H1 (cell line): ENCODE data around the gene EHD2. TPM values are rescaled to one million over a fixed set of nuclear protein-coding genes. Genes with fewer than 3 reads are reported as not detected.

Source experiments
- CTCF ChIA-PET: fragments of 300-600 bp; sonication (Branson Sonifier 250); formaldehyde crosslinking; loops from one replicate; lab custom pipeline; 2021; ENCODE audit not compliant: partially characterized antibody; lab: Charles Lee
- POLR2A ChIA-PET: fragments of 300-600 bp; sonication (Branson Sonifier 250); formaldehyde crosslinking; loops from one replicate; lab custom pipeline; 2021; ENCODE audit warnings: inconsistent platforms; ENCODE audit not compliant: partially characterized antibody; lab: Charles Lee
- DNase-seq, 2 experiments: peaks; one replicate each; pipeline versions ENCODE4 v3.0.0 to v3.0.0-alpha.2; 2010 to 2022; ENCODE audit warnings: low spot score in 2 of 2, low read depth in 1 of 2, mixed read lengths in 1 of 2
- FAIRE-seq: peaks from 2 replicates; lab custom pipeline; 2011; peaks lifted over from hg19 to GRCh38; lab: Jason Lieb, UNC
- H2AFZ ChIP-seq: 2 replicates; pipeline ENCODE4 v1.8.1; 2012; ENCODE audit warnings: low read length, inconsistent platforms
- H2AK5ac ChIP-seq: 2 replicates; pipeline ENCODE4 v1.6.1; 2013; ENCODE audit warnings: low read depth, low read length
- H2BK120ac ChIP-seq: replicated peaks from 2 replicates; pipeline ENCODE3; 2013; ENCODE audit warnings: low read depth, low read length, inconsistent platforms
- H2BK12ac ChIP-seq: 2 replicates; pipeline ENCODE4 v1.6.1; 2013; ENCODE audit warnings: low read depth, low read length
- H2BK15ac ChIP-seq: 2 replicates; pipeline ENCODE4 v1.6.1; 2013; ENCODE audit warnings: low read length
- H2BK20ac ChIP-seq: 2 replicates; pipeline ENCODE4 v1.6.1; 2013; ENCODE audit warnings: low read length
- H2BK5ac ChIP-seq: 2 replicates; pipeline ENCODE4 v1.6.1; 2013; ENCODE audit warnings: low read depth, low read length
- H3K14ac ChIP-seq: 2 replicates; pipeline ENCODE4 v1.6.1; 2013; ENCODE audit warnings: inconsistent platforms; ENCODE audit not compliant: insufficient read length
- H3K18ac ChIP-seq: 2 replicates; pipeline ENCODE4 v1.6.1; 2013; ENCODE audit warnings: low read length; ENCODE audit errors: extremely low read depth
- H3K23ac ChIP-seq: 2 replicates; pipeline ENCODE4 v1.6.1; 2013; ENCODE audit warnings: inconsistent platforms; ENCODE audit not compliant: insufficient read length
- H3K23me2 ChIP-seq: 2 replicates; pipeline ENCODE4 v1.6.1; 2013; ENCODE audit warnings: low read depth, low read length
- H3K27ac ChIP-seq: 2 replicates; pipeline ENCODE4 v1.6.1; 2011; ENCODE audit warnings: low read depth, low read length, inconsistent platforms
- H3K27me3 ChIP-seq, 4 experiments: replicated peaks in 1 of 4; 1 replicate in 1 of 4; 2 replicates in 3 of 4; pipeline versions ENCODE4 v1.6.1 to v1.8.1; 2011 to 2013; ENCODE audit warnings: low read length in 3 of 4, mild to moderate bottlenecking in 3 of 4, inconsistent platforms in 2 of 4, mixed read lengths in 2 of 4, moderate library complexity in 1 of 4; ENCODE audit not compliant: control insufficient read depth in 3 of 4, insufficient read depth in 3 of 4; ENCODE audit errors: extremely low read depth in 1 of 4
- H3K36me3 ChIP-seq, 4 experiments: 2 replicates each; pipeline versions ENCODE4 v1.6.1 to v1.8.1; 2011 to 2013; ENCODE audit warnings: mild to moderate bottlenecking in 4 of 4, low read length in 3 of 4, moderate library complexity in 2 of 4, control low read depth in 1 of 4, inconsistent platforms in 1 of 4; ENCODE audit not compliant: insufficient read depth in 4 of 4, control insufficient read depth in 2 of 4
- H3K4ac ChIP-seq: replicated peaks from 2 replicates; pipeline ENCODE3; 2013; ENCODE audit warnings: low read length, low read depth, mixed read lengths, inconsistent platforms; ENCODE audit not compliant: insufficient read length
- H3K4me1 ChIP-seq, 4 experiments: replicated peaks in 1 of 4; 1 replicate in 1 of 4; 2 replicates in 3 of 4; pipeline versions ENCODE4 v1.6.1 to v1.8.1; 2011 to 2013; ENCODE audit warnings: low read length in 3 of 4, inconsistent platforms in 2 of 4, mixed read lengths in 1 of 4; ENCODE audit not compliant: insufficient read depth in 4 of 4, control insufficient read depth in 3 of 4
- H3K4me2 ChIP-seq, 2 experiments: 2 replicates each; pipeline versions ENCODE4 v1.6.1 to v1.8.1; 2011 to 2013; ENCODE audit warnings: low read depth in 2 of 2, low read length in 2 of 2, control low read depth in 1 of 2, inconsistent platforms in 1 of 2, mild to moderate bottlenecking in 1 of 2; ENCODE audit not compliant: insufficient read depth in 1 of 2
- H3K4me3 ChIP-seq, 4 experiments: fragments of 200-600, 300-600 bp in 1 of 4; sonication (generic), shearing (Covaris generic), sonication (Bioruptor Twin) in 1 of 4; 2 replicates each; pipeline versions ENCODE4 v1.5.1 to v1.8.1; 2011 to 2016; ENCODE audit warnings: low read length in 4 of 4, low read depth in 3 of 4, control low read depth in 2 of 4, inconsistent platforms in 2 of 4, mild to moderate bottlenecking in 2 of 4, mixed read lengths in 1 of 4, moderate library complexity in 1 of 4; ENCODE audit not compliant: insufficient read depth in 2 of 4; ENCODE audit errors: extremely low read depth in 1 of 4
- H3K56ac ChIP-seq: replicated peaks from 2 replicates; pipeline ENCODE3; 2013; ENCODE audit warnings: low read depth, mild to moderate bottlenecking, mixed read lengths, low read length, inconsistent platforms; ENCODE audit not compliant: insufficient read length
- H3K79me1 ChIP-seq: 2 replicates; pipeline ENCODE4 v1.6.1; 2013; ENCODE audit warnings: low read depth, low read length, control low read depth
- H3K79me2 ChIP-seq, 2 experiments: 2 replicates each; pipeline versions ENCODE4 v1.6.1 to v1.8.1; 2012 to 2013; ENCODE audit warnings: low read length in 2 of 2, mild to moderate bottlenecking in 2 of 2, inconsistent platforms in 1 of 2; ENCODE audit not compliant: insufficient read depth in 2 of 2, control insufficient read depth in 1 of 2
- H3K9ac ChIP-seq, 4 experiments: replicated peaks in 1 of 4; 1 replicate in 1 of 4; 2 replicates in 3 of 4; pipeline versions ENCODE4 v1.6.1 to v1.8.1; 2011 to 2013; ENCODE audit warnings: low read depth in 3 of 4, low read length in 3 of 4, control low read depth in 2 of 4, mild to moderate bottlenecking in 2 of 4, moderate library complexity in 2 of 4, inconsistent platforms in 1 of 4; ENCODE audit errors: extremely low read depth in 1 of 4
- H3K9me3 ChIP-seq, 2 experiments: 2 replicates each; pipeline versions ENCODE4 v1.6.1 to v1.8.1; 2012 to 2013; ENCODE audit warnings: mild to moderate bottlenecking in 2 of 2, moderate library complexity in 2 of 2, control low read depth in 1 of 2, inconsistent platforms in 1 of 2, low read depth in 1 of 2, low read length in 1 of 2, mixed read lengths in 1 of 2; ENCODE audit not compliant: insufficient read depth in 2 of 2
- H4K20me1 ChIP-seq, 2 experiments: replicated peaks in 1 of 2; 2 replicates each; pipeline versions ENCODE3 to v1.8.1; 2011 to 2013; ENCODE audit warnings: inconsistent platforms in 2 of 2, low read length in 2 of 2, mild to moderate bottlenecking in 1 of 2; ENCODE audit not compliant: insufficient read depth in 2 of 2, control insufficient read depth in 1 of 2
- H4K5ac ChIP-seq: 2 replicates; pipeline ENCODE4 v1.6.1; 2013; ENCODE audit warnings: low read length, low read depth, mixed read lengths, inconsistent platforms; ENCODE audit not compliant: insufficient read length
- H4K8ac ChIP-seq: 2 replicates; pipeline ENCODE4 v1.8.0; 2013; ENCODE audit warnings: mild to moderate bottlenecking, moderate library complexity, low read length, inconsistent platforms; ENCODE audit not compliant: insufficient read depth; ENCODE audit errors: extremely low read depth
- H4K91ac ChIP-seq: replicated peaks from 2 replicates; pipeline ENCODE3; 2013; ENCODE audit warnings: low read length, mixed read lengths, inconsistent platforms; ENCODE audit not compliant: insufficient read length
- ASH2L ChIP-seq: fragments of 200-600, 300-600 bp; sonication (generic); IDR thresholded peaks from one replicate; pipeline ENCODE4 v1.7.1; 2017; ENCODE audit warnings: low read length
- BRCA1 ChIP-seq: IDR thresholded peaks from 2 replicates; pipeline ENCODE4 v1.6.1; 2012; ENCODE audit warnings: low read depth, low read length, improper control_type of control experiment
- E2F6 ChIP-seq: IDR thresholded peaks from 2 replicates; pipeline ENCODE4 v1.6.1; 2012; ENCODE audit warnings: inconsistent platforms
- GABPA ChIP-seq: IDR thresholded peaks from 2 replicates; pipeline ENCODE4 v1.6.1; 2011; ENCODE audit warnings: mild to moderate bottlenecking, low read length, moderate library complexity, borderline replicate concordance; ENCODE audit not compliant: insufficient read depth
- KDM4A ChIP-seq: IDR thresholded peaks from one replicate; pipeline ENCODE4 v1.7.1; 2012; ENCODE audit warnings: low read depth, mild to moderate bottlenecking, moderate library complexity, low read length, inconsistent platforms; ENCODE audit not compliant: severe bottlenecking
- PHF8 ChIP-seq: fragments of 200-600 bp; sonication (generic); conservative IDR thresholded peaks from 2 replicates; pipeline ENCODE4 v1.7.1; 2012; ENCODE audit warnings: low read depth, mild to moderate bottlenecking, inconsistent platforms, low read length, moderate library complexity
- POU5F1 ChIP-seq: IDR thresholded peaks from 2 replicates; pipeline ENCODE4 v1.6.1; 2011; ENCODE audit warnings: low read depth, mild to moderate bottlenecking, low read length, moderate library complexity
- RFX5 ChIP-seq: IDR thresholded peaks from 2 replicates; pipeline ENCODE4 v1.6.1; 2011; ENCODE audit warnings: low read depth, low read length, improper control_type of control experiment, borderline replicate concordance
- RXRA ChIP-seq: IDR thresholded peaks from 2 replicates; pipeline ENCODE4 v1.6.1; 2011; ENCODE audit warnings: low read depth, mild to moderate bottlenecking, low read length, moderate library complexity; ENCODE audit not compliant: insufficient read depth
- SIRT6 ChIP-seq: IDR thresholded peaks from one replicate; pipeline ENCODE4 v1.7.1; 2012; ENCODE audit warnings: low read length, inconsistent platforms
- SIX5 ChIP-seq: IDR thresholded peaks from 2 replicates; pipeline ENCODE4 v1.6.1; 2011; ENCODE audit warnings: mild to moderate bottlenecking, low read depth, low read length
- TAF7 ChIP-seq: optimal IDR thresholded peaks from 2 replicates; pipeline ENCODE3; 2011; ENCODE audit warnings: low read depth, mild to moderate bottlenecking, inconsistent platforms, low read length, moderate library complexity, borderline replicate concordance
- TEAD4 ChIP-seq: IDR thresholded peaks from 2 replicates; pipeline ENCODE4 v1.6.1; 2012; ENCODE audit warnings: low read depth, low read length, inconsistent platforms, mixed read lengths
- WGBS, 2 experiments: shearing (Covaris generic) in 1 of 2; methylation state at CpG; one replicate each; pipeline versions ENCODE4 v1.1.6 to v1.1.7; 2013 to 2015; ENCODE audit warnings: low lambda C conversion rate in 2 of 2, mixed read lengths in 2 of 2, inconsistent platforms in 1 of 2, low coverage in 1 of 2, missing lambda C conversion rate in 1 of 2; ENCODE audit not compliant: insufficient replicate concordance in 2 of 2, insufficient coverage in 1 of 2, insufficient read length in 1 of 2; ENCODE audit errors: extremely low coverage in 1 of 2, missing lambda C conversion rate in 1 of 2; 5-methylcytosine and 5-hydroxymethylcytosine counted together
- polyA plus RNA-seq, 7 experiments: library from polyadenylated mRNA; depleted of rRNA in 3 of 7; stranded (reverse) in 5 of 7; unstranded in 2 of 7; fragments of >200 nt in 5 of 7; fragments of 200-250 nt in 2 of 7; gene quantifications; 1 replicate in 5 of 7; 2 replicates in 1 of 7; 4 replicates in 1 of 7; pipeline versions ENCODE4 v1.2.1 to v1.2.3, GENCODE V29; 2011 to 2013; ENCODE audit warnings: missing spikeins in 2 of 7, mixed read lengths in 2 of 7
- total RNA-seq: library from RNA; stranded (reverse); fragmentation: NEBNext Ultra II Directional; extraction: Animal tissue kit (Norgen Biotek cat#: 25700); gene quantifications from 2 replicates; pipeline ENCODE4 v1.2.1, GENCODE V29; 2021

EHD2 gene
- total and polyA plus RNA-seq, 2 of the 8 experiments (the other 6 are each of a cell fraction or from before 2014, with no cell fraction given), result 4.5 to 14.3 TPM

GRCh38 chr19:47679251-47679900 is 33.8 kb upstream of the EHD2 start:
- Histone ChIP-seq H4K91ac (no peak overlapping the region), H2AFZ (no peak overlapping the region), H3K9ac (no peak overlapping the region), H3K18ac (no peak overlapping the region), H3K9me3 (no peaks in the 10 kb centered on the region; a peak in 1 of 4 replicates), H3K27ac (no peak overlapping the region), H3K14ac (no peak overlapping the region), H3K4ac (no peak overlapping the region), H3K4me3 (no peak overlapping the region), H2BK5ac (no peak overlapping the region), H3K4me1 (0 out of 7 replicates have a peak, but pooled peaks cover 0 to 2% (median 0%) of the 10 kb centered on the region in 4 experiments), H2BK12ac (no peak overlapping the region), H2BK20ac (no peak overlapping the region), H3K56ac (no peak overlapping the region), H3K36me3 (peaks cover 2 to 29% (median 15%) of the 10 kb centered on the region in 4 experiments; a peak in 5 of 8 replicates), H2BK15ac (no peak overlapping the region), H2BK120ac (no peak overlapping the region), H3K79me1 (no peaks in the 10 kb centered on the region), H3K23me2 (no peaks in the 10 kb centered on the region), H2AK5ac (no peak overlapping the region), H3K4me2 (no peak overlapping the region), H3K27me3 (no peaks in the 10 kb centered on the region), H4K8ac (no peak overlapping the region), H3K23ac (no peak overlapping the region), H4K5ac (no peak overlapping the region), H4K20me1 (peaks cover 6 to 7% of the 10 kb centered on the region in 2 experiments), H3K79me2 (no peaks in the 10 kb centered on the region)
- ChIA-PET POLR2A (interaction anchor here (1.7 kb wide), 1 partner anchor 12 kb away, joined by 4 read pairs; no protein-coding TSS in a partner anchor), CTCF (interaction anchor here (1.4 to 1.9 kb wide), 2 partner anchors 20 to 78 kb away, joined by 3 to 8 read pairs; no protein-coding TSS in a partner anchor)
- DNase-seq (no peak), FAIRE-seq (no peak)
- 94% methylated on average over 21 of the region's 30 CpGs; no CpG with 5 or more reads in 1 of the 2 experiments for WGBS, 2 experiments
- TF ChIP-seq RFX5 (no peak), BRCA1 (no peak), TAF7 (no peak), RXRA (no peak), E2F6 (no peak), SIX5 (no peak), POU5F1 (no peak), TEAD4 (no peak), ASH2L (no peak), GABPA (no peak), PHF8 (no peak), SIRT6 (no peak), KDM4A (no peak)
